SK-N-SH treated with all-trans-retinoic acid at 6 μM for 48 hours (cell line): ENCODE measurements around the gene ZNF101.

Experiments used
- ARNTL ChIP-seq: fragments of 450-650 bp; formaldehyde crosslinking; IDR thresholded peaks from 2 replicates; pipeline ENCODE4 v1.5.0; 2020; ENCODE audit warnings: low read depth, mild to moderate bottlenecking, moderate library complexity, borderline replicate concordance
- PATZ1 ChIP-seq: fragments of 250-450 bp; sonication (Bioruptor Pico); IDR thresholded peaks from 2 replicates; pipeline ENCODE4 v1.8.0; 2020; ENCODE audit warnings: mild to moderate bottlenecking, moderate library complexity, borderline replicate concordance
- POU6F1 ChIP-seq: fragments of 250-450 bp; sonication (Bioruptor Pico); IDR thresholded peaks from 2 replicates; pipeline ENCODE4 v1.8.0; 2021; ENCODE audit warnings: low read depth, mild to moderate bottlenecking, moderate library complexity, borderline replicate concordance
- PPARA ChIP-seq: fragments of 250-450 bp; sonication (Bioruptor Pico); IDR thresholded peaks from 2 replicates; pipeline ENCODE4 v1.5.0; 2020; ENCODE audit warnings: mild to moderate bottlenecking, borderline replicate concordance
- RARB ChIP-seq: fragments of 250-450 bp; sonication (Bioruptor Pico); IDR thresholded peaks from 2 replicates; pipeline ENCODE4 v1.8.0; 2021; ENCODE audit warnings: mild to moderate bottlenecking, moderate library complexity
- ZFP3 ChIP-seq: fragments of 250-450 bp; sonication (Bioruptor Pico); IDR thresholded peaks from 2 replicates; pipeline ENCODE4 v1.5.0; 2020; ENCODE audit warnings: mild to moderate bottlenecking, moderate library complexity
- ZFP30 ChIP-seq: fragments of 450-650 bp; formaldehyde crosslinking; IDR thresholded peaks from 2 replicates; pipeline ENCODE4 v1.5.0; 2022; ENCODE audit warnings: mild to moderate bottlenecking, moderate library complexity
- ZNF8 ChIP-seq: fragments of 450-650 bp; formaldehyde crosslinking; IDR thresholded peaks from 2 replicates; pipeline ENCODE4 v1.5.0; 2020; ENCODE audit warnings: mild to moderate bottlenecking, moderate library complexity

DNA sequence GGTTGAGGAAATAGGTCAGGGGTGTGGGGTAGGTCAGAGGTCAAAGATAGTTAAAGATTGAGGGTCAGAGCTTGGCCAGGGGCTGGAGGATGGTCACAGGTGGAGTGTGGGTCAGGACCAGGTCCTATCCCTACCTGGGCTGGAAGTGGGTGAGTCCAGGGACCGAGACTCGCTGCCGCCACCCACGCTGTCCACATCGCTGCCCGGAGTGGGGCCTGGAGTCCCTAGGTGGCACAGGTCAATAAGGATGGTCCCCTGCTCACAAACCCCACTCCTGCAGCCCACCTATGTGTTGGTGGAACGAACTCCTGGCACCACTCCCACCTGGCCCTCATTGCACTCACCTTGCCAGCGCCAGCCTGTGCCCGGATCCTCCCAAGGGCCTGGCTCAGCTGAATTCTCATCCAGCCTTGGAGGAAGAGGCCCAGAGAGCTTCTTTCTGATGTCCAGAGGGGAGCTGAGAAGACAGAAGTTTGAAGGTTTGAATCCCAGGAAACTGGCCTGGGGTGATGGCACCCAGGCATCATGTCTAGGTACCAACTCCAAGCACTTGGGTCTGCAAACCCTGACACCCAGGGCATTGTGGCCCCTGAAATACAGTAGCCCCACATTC, 32.0 kb upstream of the ZNF101 start:
- TF ChIP-seq ZNF8 (CRISPR knock-in tag) (no peak), PATZ1 (CRISPR knock-in tag) (no peak), POU6F1 (CRISPR knock-in tag) (no peak), PPARA (no peak), RARB (CRISPR knock-in tag) (no peak), ARNTL (CRISPR knock-in tag) (no peak), ZFP3 (CRISPR knock-in tag) (no peak), ZFP30 (no peak)
